HepG2 (cell line): ENCODE data around the gene ROBO3. TPM values are rescaled to one million over a fixed set of nuclear protein-coding genes. Genes with fewer than 3 reads are reported as not detected.

Experiments used
- ATAC-seq: fragments of 200-7000 bp; cut with Tn5 transposase; 3 replicates; pipeline ENCODE4 v1.9.1; 2020; ENCODE audit warnings: mild to moderate bottlenecking, moderate library complexity
- BruUV-seq: library from RNA; stranded (reverse); fragments of 400-500 nt; replicated peaks from 2 replicates; lab custom pipeline; 2021; lab: Mats Ljungman, UMichigan
- CTCF ChIA-PET: fragments of 300-600 bp; formaldehyde crosslinking; extraction: SDS; loops from one replicate; lab custom pipeline; 2021; ENCODE audit warnings: low total read pairs, inconsistent platforms, low intra/inter-chr PET ratio; lab: Yijun Ruan, JAX
- POLR2A ChIA-PET: fragments of 350-600 bp; sonication (Branson Sonifier 250); formaldehyde crosslinking; loops from one replicate; lab custom pipeline; 2020; ENCODE audit warnings: antibody characterized with exemption, inconsistent platforms; lab: Yijun Ruan, JAX
- DNase-seq: peaks from one replicate; pipeline ENCODE4 v3.0.0-alpha.2; 2015; ENCODE audit warnings: low spot score
- FAIRE-seq: peaks from 3 replicates; lab custom pipeline; 2011; peaks lifted over from hg19 to GRCh38; lab: Jason Lieb, UNC
- H2AFZ ChIP-seq: one replicate; pipeline ENCODE4 v1.6.1; 2011; ENCODE audit warnings: low read length, inconsistent platforms
- H3K27ac ChIP-seq: fragments of 300-600 bp; 3 replicates; pipeline ENCODE4 v1.8.0; 2011; ENCODE audit warnings: mixed run types, mild to moderate bottlenecking, mixed read lengths, low read length, inconsistent platforms; ENCODE audit not compliant: insufficient read depth; ENCODE audit errors: extremely low read length
- H3K27me3 ChIP-seq, 2 experiments: fragments of 200-600 bp in 1 of 2; 2 replicates in 1 of 2; 3 replicates in 1 of 2; pipeline versions ENCODE4 v1.6.0 to v1.8.0; 2011; ENCODE audit warnings: low read length in 2 of 2, mild to moderate bottlenecking in 2 of 2, moderate library complexity in 2 of 2, inconsistent platforms in 1 of 2; ENCODE audit not compliant: insufficient read depth in 2 of 2, control insufficient read depth in 1 of 2
- H3K36me3 ChIP-seq, 2 experiments: fragments of 200-600 bp in 1 of 2; replicated peaks in 1 of 2; 2 replicates in 1 of 2; 3 replicates in 1 of 2; pipeline versions ENCODE4 v1.5.1 to v1.8.0; 2011; ENCODE audit warnings: low read length in 2 of 2, inconsistent platforms in 1 of 2; ENCODE audit not compliant: insufficient read depth in 2 of 2, control insufficient read depth in 1 of 2
- H3K4me1 ChIP-seq: 2 replicates; pipeline ENCODE4 v1.5.1; 2012; ENCODE audit warnings: low read length, inconsistent platforms; ENCODE audit not compliant: insufficient read depth
- H3K4me2 ChIP-seq: 2 replicates; pipeline ENCODE4 v1.6.0; 2011; ENCODE audit warnings: low read depth, low read length, inconsistent platforms
- H3K4me3 ChIP-seq, 3 experiments: fragments of 200-600 bp in 1 of 3; sonication (generic), shearing (Covaris generic) in 1 of 3; replicated peaks in 1 of 3; 2 replicates each; pipeline ENCODE4 v1.5.1; 2011 to 2016; ENCODE audit warnings: low read length in 3 of 3, inconsistent platforms in 2 of 3, low read depth in 2 of 3, mild to moderate bottlenecking in 2 of 3, control low read depth in 1 of 3, mixed read lengths in 1 of 3; ENCODE audit not compliant: insufficient read depth in 1 of 3
- H3K79me2 ChIP-seq: one replicate; pipeline ENCODE4 v1.6.1; 2011; ENCODE audit warnings: low read length, inconsistent platforms; ENCODE audit not compliant: insufficient read depth
- H3K9ac ChIP-seq: 2 replicates; pipeline ENCODE4 v1.6.0; 2011; ENCODE audit warnings: mild to moderate bottlenecking, low read depth, low read length, inconsistent platforms; ENCODE audit not compliant: insufficient read depth
- H3K9me3 ChIP-seq: 2 replicates; pipeline ENCODE4 v1.5.1; 2012; ENCODE audit warnings: mild to moderate bottlenecking, low read length
- H4K20me1 ChIP-seq: 2 replicates; pipeline ENCODE4 v1.6.0; 2011; ENCODE audit warnings: inconsistent platforms, mild to moderate bottlenecking, low read length, moderate library complexity; ENCODE audit not compliant: insufficient read depth
- CTCF ChIP-seq: sonication (generic); formaldehyde crosslinking; IDR thresholded peaks from 2 replicates; pipeline ENCODE4 v1.5.0; 2020; ENCODE audit warnings: mild to moderate bottlenecking, missing genetic modification reagents, moderate library complexity
- SRSF4 ChIP-seq: fragments of 200-400 bp; formaldehyde crosslinking; IDR thresholded peaks from one replicate; pipeline ENCODE4 v1.6.1; 2018; ENCODE audit warnings: mild to moderate bottlenecking, low read depth, low read length, moderate library complexity; ENCODE audit not compliant: poor library complexity, severe bottlenecking
- STAT5B ChIP-seq: sonication (generic); formaldehyde crosslinking; IDR thresholded peaks from 2 replicates; pipeline ENCODE4 v1.4.0; 2020; ENCODE audit warnings: missing genetic modification reagents
- ZFX ChIP-seq: sonication (generic); formaldehyde crosslinking; IDR thresholded peaks from 2 replicates; pipeline ENCODE4 v1.4.0; 2020; ENCODE audit warnings: mild to moderate bottlenecking, low read depth, missing genetic modification reagents, moderate library complexity
- ZNF282 ChIP-seq: fragments of 450-650 bp; IDR thresholded peaks from 2 replicates; pipeline ENCODE4 v1.6.1; 2018; ENCODE audit not compliant: partially characterized antibody
- ZNF414 ChIP-seq: sonication (generic); formaldehyde crosslinking; IDR thresholded peaks from 2 replicates; pipeline ENCODE4 v1.5.0; 2020; ENCODE audit warnings: missing genetic modification reagents
- WGBS: methylation state at CpG from one replicate; pipeline ENCODE4 v1.1.6; 2017; ENCODE audit warnings: low lambda C conversion rate; 5-methylcytosine and 5-hydroxymethylcytosine counted together
- in situ Hi-C: cut with HindIII; loops from 2 replicates; pipeline ENCODE4 v1.10.0; 2017; ENCODE audit warnings: low pct_unique_long_range_greater_than_20kb; ENCODE audit not compliant: extremely low pct_ligation_motif_present
- intact Hi-C: fragments of 100-400 bp; cut with micrococcal nuclease; formaldehyde crosslinking; loops from one replicate; pipeline ENCODE4 v1.10.0; 2022; ENCODE audit not compliant: unreplicated experiment
- polyA plus RNA-seq, 8 experiments: library from polyadenylated mRNA; depleted of rRNA in 3 of 8; stranded (reverse) in 7 of 8; unstranded in 1 of 8; fragments of >200 nt; fragmentation: Illumina TruSeq in 4 of 8; extraction: Trizol in 4 of 8; gene quantifications; 2 replicates each; pipeline versions ENCODE4 v1.2.1 to v1.2.3, GENCODE V29; 2011 to 2016; ENCODE audit warnings: low read depth in 4 of 8, missing spikeins in 1 of 8, mixed read lengths in 1 of 8; ENCODE audit not compliant: insufficient read depth in 1 of 8
- total RNA-seq, 5 experiments: library from RNA; depleted of rRNA; stranded (reverse); fragments of >200 nt; fragmentation: Illumina TruSeq; extraction: Trizol; gene quantifications; 2 replicates each; pipeline ENCODE4 v1.2.3, GENCODE V29; 2016; ENCODE audit warnings: low read depth in 1 of 5
- TF ChIP-seq, protein P1 (sequence below): sonication (generic); formaldehyde crosslinking; IDR thresholded peaks from 2 replicates; pipeline ENCODE4 v1.5.0; 2020; ENCODE audit warnings: missing genetic modification reagents

Gene ROBO3
- total and polyA plus RNA-seq, 2 of the 13 experiments (the other 11 are each of a cell fraction or from before 2014, with no cell fraction given), result 0.07 to 2.4 TPM

GRCh38 chr11:124898263-124898680 lies 33.0 kb downstream of the ROBO3 start:
- FAIRE-seq, result peak; percentile 59
- Histone ChIP-seq H3K27ac (no peak overlapping the region), H3K4me1 (peaks cover 66% of the 10 kb centered on the region), H2AFZ (no peak overlapping the region)
- TF ChIP-seq ZNF414 (CRISPR knock-in tag), result no peak
- TF ChIP-seq, protein P1, sequence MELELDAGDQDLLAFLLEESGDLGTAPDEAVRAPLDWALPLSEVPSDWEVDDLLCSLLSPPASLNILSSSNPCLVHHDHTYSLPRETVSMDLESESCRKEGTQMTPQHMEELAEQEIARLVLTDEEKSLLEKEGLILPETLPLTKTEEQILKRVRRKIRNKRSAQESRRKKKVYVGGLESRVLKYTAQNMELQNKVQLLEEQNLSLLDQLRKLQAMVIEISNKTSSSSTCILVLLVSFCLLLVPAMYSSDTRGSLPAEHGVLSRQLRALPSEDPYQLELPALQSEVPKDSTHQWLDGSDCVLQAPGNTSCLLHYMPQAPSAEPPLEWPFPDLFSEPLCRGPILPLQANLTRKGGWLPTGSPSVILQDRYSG (CRISPR knock-in tag), result no peak
- TF ChIP-seq ZFX, result no peak
- TF ChIP-seq CTCF (CRISPR knock-in tag), result 0 out of 2 replicates have a peak, but pooled peaks have one; percentile 32
- TF ChIP-seq STAT5B (CRISPR knock-in tag), result no peak
- no peak for TF ChIP-seq ZNF282
- no peak for TF ChIP-seq SRSF4
- TF ChIP-seq, all 625 proteins: peak for 1
- no TSS peak for BruUV-seq
- CTCF ChIA-PET, result no interaction called here
- DNase-seq (peak; percentile 22), ATAC-seq (peak; percentile 59)
- peak overlapping the region; percentile 0; the same call in 1 of the 2 replicates for H3K9ac ChIP-seq
- intact Hi-C loops (no loop called here), in situ Hi-C loops (no loop called here)
- peak overlapping the region; percentile 67 for H3K4me2 ChIP-seq
- peaks cover 0 to 43% of the 10 kb centered on the region in 2 experiments; a peak in 4 of 5 replicates for H3K27me3 ChIP-seq
- peak overlapping the region in 2 of 3 experiments; percentile 20 to 35; a peak in 1 of 6 replicates for H3K4me3 ChIP-seq
- POLR2A ChIA-PET, result interaction anchor here (0.9 to 1.2 kb wide), 2 partner anchors 37 to 98 kb away, joined by 3 to 9 read pairs; partner anchors contain the start of genes HEPACAM and MSANTD2
- H3K9me3 ChIP-seq, result no peaks in the 10 kb centered on the region
- 12% methylated on average over 3 of the region's 3 CpGs for WGBS
- H3K36me3 ChIP-seq, result no peaks in the 10 kb centered on the region
- no peaks in the 10 kb centered on the region for H3K79me2 ChIP-seq
- no peaks in the 10 kb centered on the region for H4K20me1 ChIP-seq
